GM12891 (cell line): Measurements from ENCODE around the gene FMOD.

Source experiments
- POLR2A ChIP-seq: IDR thresholded peaks from 2 replicates; pipeline ENCODE4 v1.6.1; 2011; ENCODE audit warnings: low read depth, low read length, control low read depth
- POLR2AphosphoS5 ChIP-seq: IDR thresholded peaks from 2 replicates; pipeline ENCODE4 v1.6.1; 2011; ENCODE audit warnings: low read depth, low read length, control low read depth
- SPI1 ChIP-seq: IDR thresholded peaks from 2 replicates; pipeline ENCODE4 v1.6.1; 2011; ENCODE audit warnings: low read depth, low read length, control low read depth
- TAF1 ChIP-seq: IDR thresholded peaks from 2 replicates; pipeline ENCODE4 v1.6.1; 2011; ENCODE audit warnings: low read depth, low read length, control low read depth

DNA sequence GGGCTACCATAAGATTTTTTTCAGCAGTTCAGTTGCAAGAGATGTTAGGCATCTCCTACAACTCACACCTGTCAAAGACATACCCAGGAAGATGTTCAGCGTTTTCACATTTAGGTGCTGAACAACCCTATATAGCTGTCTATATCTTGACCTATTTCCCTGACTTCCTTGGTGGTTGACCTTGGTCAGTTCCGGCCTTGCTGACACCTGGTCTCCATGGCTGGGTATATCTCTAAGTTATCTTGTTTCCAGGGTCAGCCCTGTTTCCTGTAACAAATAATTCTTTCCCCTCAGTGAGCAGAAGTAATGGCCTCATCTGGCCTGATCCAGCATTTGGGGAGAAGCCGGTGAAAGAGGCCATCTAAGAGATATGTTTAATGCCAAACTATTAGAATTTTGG is 48.0 kb downstream of the FMOD start:
- TF ChIP-seq POLR2A = no peak
- TF ChIP-seq POLR2AphosphoS5 = no peak
- TF ChIP-seq SPI1 = no peak
- no peak for TF ChIP-seq TAF1
